ENCODE results near the gene MYO18A.
"Not testable (repeated sequence)": the region's sequence is repeated elsewhere in the genome, so short reads cannot be mapped to it uniquely, and the experiment has no call there.

The MYO18A gene

DNA sequence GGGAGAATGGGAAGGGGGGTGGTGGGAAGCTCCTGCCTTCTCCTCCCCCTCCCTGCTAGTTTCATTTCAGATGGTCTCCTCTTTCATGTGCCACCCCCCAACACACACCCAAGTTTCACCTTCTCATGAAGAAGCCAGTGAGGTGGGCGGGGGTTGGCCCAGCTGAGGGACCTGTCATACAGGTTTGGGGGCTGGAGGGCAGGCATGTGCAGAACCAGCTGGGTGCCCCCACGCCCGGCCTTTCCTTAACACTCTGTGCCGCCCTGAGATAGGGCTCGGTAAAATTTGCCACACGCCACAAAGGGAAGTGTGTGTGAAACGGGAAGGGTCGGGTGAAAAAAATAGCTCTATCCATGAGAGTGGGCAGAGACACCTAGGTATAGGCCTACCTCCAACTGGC, 79.9 kb downstream of the MYO18A start:
- DNase-seq, result no peak

DNA sequence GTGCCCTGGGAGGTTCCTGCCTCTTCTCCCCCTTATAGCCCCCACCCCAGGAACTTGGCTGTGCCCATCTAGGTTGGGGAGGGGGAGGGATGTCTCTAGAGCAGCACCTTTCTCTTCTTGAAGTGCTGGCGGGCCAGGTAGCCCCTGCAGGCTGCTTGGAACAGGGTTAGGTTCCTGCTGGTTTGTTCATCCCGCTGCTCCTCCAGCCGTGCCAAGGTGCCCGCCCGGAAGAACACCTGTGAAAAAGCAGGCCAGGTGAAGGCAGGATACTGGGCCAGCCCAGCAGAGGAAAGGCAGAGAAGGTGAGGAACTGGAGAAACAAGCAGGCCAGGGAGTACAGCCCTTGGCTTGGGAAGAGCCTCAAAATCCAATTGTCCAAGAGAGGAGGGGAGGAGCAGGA, 80.7 kb downstream of the MYO18A start:
- DNase-seq, result no peak

DNA sequence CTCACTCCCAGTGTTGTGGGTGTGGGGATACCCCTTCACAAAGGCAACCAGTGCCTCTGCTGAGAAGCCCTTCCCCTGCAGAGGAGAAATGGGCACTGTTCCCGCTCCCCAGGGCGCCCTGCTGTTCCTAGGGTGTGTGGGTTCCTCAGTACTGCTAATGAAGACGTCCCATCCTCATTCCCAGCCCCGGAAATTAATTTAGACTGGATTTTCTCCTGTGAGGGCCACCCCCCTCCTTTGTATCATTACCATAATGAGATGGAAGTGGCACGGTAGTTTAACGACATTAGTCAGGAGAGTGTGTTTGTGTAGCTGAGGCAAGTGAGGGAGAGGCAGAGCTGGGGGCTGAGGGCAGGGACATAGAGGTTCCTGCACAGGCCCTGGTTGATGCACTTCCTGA, 84.1 kb downstream of the MYO18A start:
- DNase-seq, result no peak

DNA sequence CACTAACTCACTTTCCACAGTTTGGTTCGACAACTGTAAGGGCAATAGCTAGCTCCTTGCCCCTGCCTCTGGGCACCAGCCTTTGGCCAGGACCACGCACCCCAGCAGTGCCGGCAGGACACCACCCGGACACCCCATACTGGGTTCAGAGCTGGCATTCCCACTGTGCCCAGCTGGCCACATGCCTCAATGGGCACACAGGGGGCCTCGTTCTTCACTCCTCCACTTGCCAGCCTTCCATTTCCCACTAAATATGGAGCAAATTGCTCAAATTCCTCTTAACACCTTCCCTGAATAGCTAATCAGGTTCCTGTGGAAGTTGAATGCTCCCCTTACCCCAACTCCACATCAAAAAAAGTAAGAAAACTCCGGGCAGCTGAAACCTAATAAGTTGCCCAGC, 84.8 kb downstream of the MYO18A start:
- no peak for DNase-seq

DNA sequence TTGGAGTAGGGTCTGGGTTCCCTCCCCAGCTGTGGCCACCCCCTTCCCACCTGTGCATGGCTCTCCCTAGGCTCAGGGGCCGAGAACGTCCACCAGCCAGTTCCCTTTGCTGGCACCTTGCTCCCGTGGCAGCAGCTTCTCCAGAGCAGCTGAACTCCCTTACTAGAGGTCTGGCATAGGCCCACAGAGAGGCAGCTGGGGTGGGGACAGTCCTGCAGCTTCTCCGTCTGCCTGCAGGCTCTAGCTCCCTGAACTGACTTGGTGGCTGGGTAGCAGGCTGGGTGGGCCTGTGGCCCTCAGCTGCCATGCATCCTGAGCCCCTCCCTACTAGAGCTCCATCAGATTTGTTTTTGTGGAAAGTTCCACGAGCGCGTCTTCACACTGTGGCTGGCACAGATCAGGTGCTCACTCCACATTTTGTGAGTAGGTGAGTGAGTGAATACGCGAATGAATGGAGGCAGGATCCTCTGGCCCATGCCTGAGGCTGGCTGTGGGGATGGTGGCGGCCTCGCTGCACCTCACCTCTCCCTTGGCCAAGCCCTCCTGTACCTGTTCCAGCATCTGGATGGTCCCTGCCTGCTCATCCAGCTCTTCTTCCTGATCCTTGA, 86.0 kb downstream of the MYO18A start:
- DNase-seq, result no peak

DNA sequence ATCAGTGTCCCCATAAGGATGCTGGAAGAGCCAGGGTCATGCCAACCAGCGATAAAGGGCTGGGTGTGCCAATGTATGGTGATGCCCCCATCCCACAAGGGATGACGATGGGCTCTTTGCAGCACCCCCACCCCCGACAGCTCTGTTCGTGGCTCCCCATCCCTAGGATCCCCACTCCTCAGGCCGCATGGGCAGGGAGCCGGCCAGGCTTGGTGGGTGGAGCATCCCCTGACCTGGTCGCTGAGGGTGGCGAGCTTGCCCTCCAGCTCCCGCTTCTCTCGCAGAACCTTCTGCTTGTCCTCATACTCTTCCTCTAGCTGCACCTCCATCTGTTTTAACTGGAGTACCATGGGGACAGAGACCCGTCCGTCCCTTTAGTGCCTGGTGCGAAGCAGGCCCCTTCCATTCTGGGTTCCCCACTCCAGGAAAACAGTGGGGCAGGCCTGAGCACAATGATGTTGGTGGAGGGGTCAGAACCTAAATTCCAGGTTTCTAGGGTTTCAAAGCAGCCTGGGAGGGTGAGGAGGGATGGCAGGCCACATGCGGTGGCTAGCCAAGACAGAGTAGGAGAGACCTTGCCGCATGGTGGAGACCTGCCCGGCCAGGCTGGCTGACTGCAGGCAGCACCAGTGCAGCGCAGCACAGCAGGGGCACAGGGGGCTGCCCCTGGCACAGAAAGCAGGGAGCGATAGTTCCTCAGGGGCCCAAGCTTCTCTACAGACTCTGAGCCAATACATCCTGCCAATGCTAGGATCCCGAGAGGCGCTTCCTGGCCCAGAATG, 86.9 kb downstream of the MYO18A start:
- no peak for DNase-seq

DNA sequence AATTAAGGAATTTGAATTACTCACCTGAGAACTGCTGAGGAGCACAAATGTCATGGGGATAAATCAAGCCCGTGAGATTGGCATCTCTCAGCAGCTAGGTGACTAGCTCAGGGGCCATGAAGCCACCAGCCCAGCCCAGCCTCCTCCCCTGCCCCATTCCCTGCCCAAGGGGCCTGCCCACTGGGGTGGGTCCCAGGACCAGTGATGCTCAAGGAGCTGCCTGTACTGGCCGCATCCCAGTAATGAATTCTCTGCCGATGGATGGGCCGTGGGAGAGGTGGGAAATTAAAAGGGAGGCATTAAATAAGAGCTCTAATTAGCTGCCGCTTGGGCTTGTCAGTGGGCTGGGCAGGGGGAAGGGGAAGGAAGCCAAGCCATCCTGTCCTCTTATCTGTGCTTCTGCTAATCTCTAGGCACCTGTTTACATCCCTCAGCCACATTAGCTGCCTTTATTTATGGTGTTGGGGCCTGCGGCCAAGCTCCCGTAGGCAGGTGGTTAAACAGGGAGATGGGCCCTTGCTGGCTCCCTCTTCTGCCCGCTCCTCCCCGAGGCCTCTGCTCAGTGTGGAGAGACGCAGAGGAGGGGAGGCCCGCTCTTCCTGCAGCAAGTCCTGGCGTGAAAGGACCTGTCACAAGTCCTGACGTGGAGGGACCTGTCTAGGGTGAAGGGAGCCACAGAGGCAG, 88.5 kb downstream of the MYO18A start:
- DNase-seq, result no peak

DNA sequence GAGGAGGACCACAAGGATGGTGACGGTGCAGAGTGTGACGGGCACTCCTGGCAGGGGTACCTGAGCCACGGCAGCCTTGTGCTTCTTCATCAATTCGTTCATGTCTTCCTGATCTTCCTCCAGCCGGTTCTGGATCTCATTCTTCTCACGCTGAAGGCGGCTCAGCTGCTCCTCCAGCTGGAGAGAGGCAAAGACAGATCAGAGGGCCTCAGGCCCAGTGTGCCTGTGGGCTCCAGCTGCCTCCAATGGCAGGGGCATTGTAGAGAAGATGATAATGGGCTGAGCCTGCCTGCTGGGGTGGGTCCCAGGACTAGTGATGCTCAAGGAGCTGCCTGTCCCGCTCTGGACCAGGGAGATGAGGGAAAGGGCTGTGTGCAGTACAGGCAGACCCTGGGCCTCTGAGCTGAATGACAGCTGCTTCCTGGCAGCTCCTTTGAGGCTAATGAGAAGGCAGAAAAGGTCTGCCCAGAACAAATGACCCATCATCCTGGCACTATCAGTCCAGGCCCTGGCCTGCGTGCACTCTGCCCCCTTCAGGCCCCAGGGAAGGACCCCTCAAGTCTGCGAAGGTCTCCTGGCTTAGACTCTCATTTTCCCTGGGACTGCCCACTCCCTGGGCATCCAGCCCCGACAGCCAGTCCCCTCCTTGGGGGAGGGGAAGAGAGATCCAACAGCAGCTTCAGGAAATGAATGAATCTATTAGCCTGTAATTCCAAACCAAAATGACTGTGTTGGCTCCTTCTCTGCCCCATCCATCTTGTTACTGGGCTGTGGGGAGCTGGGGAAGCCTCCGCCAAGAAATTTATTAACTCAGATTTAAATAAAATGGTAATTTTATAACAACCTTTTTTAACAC, 89.2 kb downstream of the MYO18A start:
- no peak for DNase-seq

DNA sequence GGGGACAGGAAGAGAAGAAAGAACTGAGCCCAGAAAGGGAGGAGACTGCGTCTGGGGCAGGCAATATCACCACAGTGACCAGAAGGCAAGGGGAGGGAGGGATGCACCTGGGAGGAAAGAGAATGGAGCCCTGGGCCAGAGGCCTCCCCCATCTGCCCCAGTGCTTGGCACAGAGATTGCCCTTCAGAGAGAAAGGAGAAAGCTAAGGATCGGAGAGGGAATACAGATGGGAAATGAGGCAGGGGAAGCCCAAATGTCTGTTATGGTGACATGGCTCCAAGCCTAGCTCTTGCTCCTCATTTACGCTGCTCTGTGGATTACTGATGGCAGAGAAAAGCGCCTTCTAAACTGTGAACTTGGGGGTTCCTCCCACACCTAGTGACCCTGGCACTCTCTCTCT, 90.1 kb downstream of the MYO18A start:
- DNase-seq, result no peak

DNA sequence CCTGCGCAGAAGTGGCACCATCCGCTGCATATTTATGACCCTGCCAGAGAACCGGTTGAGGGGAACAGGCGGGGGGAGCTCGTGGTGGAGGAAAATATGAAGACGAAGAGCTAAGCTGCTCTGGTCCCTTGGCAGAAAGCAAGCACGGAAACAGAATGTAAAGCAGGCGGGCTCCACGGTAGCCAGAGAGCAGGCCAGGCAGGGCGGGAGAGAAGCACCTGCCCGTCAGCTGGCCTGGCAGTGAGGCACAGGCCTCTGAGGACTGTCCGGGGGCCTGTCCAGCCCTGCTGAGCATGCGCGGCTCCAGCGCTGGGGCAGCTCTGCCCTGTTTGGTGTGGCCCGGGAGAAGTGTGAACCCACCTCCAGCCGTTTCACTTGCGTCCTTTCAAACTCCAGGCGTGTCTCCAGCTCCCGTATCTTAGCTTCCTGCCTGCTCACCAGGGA, 90.6 kb downstream of the MYO18A start:
- DNase-seq, result no peak

DNA sequence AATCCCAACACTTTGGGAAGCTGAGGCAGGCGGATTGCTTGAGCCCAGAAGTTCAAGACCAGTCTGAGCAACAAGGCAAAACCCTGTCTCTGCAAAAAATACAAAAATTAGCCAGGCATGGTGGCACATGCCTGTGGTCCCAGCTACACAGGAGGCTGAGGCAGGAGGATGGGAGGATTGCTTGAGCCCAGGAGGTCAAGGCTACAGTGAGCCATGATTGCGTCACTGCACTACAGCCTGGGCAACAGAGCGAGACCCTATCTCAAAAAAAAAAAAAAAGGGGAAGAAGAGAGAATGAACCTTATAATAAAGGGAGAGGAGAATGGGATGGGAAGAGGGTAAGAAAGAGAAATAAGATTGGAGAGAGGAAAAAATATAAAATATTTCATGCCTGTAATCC, 91.4 kb downstream of the MYO18A start:
- not testable (repeated sequence) for DNase-seq

DNA sequence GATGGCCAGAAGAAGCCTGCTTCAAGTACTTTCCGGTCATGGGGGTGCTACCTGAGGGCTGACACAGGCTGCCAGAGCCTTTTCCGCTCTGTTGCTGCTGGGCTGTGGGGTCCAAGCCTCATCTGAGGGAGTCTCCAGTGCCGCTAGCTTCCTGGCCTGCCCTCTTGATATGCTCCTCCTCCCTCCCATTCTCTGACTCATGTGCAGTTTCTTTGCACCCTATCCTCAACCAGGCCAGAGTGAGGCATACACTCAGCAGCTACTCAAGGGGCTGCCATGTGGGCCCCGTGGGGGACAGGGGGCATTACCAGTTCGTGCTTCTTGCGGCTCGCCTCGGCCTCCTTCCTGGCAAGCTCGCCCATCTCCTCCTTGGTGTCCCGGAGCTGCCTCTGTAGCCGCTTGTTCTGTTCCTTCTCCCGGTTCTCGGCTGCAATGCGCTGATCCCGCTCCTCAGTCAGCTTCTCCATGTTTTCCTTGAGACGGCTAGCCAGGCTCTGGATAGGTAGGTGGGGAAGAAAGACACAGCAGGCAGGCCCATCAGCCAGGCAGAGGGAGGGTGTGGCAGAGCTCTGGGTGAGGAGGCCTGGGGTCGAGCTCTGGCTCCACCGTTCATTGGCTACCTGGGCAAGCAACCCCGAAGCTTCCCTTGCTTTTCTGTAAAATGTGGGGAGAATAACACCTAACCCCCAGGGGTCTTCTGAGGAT, 93.4 kb downstream of the MYO18A start:
- DNase-seq, result no peak

DNA sequence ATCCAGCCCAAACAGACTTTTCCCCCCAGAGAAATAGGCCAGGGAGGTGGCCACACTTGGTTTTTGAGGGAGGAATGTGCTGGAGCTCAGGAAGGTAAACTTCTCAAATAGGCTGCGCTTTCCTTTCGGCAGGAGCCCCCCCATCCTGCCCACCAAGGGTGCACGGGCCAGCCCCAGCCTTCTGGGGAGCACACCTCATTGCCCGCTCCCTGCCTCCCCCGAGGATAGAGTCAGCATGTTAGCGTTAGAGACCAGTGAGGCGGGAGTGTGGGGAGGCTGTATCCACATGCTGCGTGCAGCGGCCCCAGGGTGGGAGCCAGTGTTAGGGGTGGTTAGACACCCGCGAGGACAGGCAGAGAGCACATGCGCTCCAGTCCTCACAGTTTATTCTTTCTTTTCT, 95.0 kb downstream of the MYO18A start:
- no peak for DNase-seq

DNA sequence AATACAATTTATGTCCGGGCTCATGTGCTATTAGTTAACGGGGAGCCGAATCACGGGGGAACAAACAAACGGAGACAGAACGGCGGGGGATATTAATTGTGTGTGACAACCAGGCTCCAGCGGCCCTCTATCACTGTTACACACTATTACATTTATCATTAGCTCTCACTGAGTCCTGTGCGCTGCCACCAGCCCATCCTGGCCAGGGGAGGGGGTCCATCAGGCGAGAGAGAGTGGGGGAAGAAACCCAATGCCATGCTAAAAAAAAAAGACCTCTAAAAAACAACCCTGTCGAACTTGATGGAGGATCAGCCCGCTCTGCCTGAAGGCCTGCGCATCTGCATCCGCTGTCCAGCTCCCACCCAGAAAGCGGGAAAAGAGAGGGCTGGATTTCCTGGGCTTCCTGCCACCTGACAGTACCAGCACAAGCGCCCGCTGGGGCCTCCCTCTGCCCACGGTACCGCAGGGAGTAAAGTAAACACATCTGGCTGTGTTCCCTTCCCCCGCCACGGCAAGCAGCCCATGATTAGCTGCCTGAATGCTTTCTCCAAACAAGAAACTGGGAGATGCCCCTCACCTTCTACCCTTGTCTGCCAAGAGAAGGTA, 95.6 kb downstream of the MYO18A start:
- no peak for DNase-seq

DNA sequence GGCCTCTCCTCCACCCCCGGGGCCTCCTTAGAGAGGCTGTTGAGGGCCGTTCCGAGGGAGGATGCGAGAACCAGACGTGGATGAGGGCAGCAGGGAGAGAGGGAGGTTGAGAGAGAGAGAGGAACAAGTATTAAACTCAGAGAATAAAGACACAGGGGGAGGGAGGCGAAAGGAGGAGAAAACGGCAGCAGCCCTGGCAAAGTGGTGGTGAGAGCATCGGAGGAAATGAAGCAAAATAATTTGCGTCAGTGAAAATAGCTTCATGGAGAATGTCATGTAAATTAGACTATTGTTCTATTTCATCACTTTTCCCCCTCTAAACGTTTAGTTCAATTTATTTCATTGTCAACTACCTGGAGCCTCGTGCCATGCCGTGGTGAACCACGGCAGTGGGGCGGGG, 99.2 kb downstream of the MYO18A start:
- no peak for DNase-seq

DNA sequence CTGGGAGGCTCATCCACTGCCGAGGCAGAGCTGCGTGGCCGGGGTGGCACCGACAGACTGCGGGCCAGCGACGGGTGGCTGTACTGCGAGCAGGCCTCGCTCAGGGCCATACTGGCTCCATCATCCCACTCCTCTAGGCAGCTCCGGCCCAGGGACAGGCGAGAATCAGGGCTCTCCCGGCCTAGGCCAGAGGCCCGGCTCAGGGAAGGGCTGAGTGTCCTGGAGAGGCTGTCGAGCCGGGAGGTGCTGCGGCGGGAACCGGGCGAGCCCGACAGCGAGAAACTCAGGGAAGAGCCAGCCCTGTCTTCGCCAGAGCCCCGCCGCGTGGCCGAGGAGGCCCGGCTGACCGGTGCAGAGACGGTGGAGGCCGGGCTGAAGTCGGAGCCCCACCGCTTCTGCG, 99.9 kb downstream of the MYO18A start:
- no peak for DNase-seq

DNA sequence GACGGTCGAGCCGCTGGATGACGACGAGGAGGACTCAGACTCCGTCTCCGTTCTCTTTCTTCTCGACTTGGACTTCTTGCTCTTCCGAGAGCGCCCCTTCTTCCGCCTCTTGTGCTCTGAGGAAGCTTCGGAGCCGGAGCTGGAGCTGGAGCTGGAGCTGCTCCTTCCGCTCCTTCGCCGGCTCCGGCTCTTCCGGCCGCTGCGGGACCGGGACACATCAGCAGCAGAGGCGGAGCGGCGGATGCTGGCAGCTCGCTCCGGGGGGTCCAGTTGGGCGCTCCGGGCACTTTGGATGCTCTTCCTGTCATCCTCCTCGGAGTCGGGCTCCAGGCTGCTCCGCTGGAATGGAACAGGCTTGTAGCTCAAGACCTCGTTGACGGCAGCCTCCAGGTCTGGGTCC, 100.3 kb downstream of the MYO18A start:
- DNase-seq, result no peak

DNA sequence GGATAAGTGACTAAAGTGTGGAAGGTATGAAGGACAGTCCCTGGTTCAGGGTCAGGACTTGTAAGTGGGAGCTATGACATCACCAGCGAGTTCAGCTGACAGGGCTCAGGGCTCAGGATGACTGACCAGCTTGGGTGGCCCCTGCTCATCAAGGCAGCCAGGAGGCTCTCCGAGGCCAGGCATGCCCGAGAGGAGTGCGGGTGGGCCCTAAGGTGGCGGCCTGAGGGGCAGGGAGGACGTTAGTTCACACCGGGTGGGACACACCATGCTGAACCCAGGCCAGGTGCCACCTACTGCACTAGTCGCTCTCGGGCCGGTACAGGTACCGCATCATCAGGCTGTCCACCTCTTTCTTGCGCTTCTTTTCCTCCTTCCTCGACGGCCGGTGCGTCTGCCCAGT, 100.8 kb downstream of the MYO18A start:
- DNase-seq, result no peak

DNA sequence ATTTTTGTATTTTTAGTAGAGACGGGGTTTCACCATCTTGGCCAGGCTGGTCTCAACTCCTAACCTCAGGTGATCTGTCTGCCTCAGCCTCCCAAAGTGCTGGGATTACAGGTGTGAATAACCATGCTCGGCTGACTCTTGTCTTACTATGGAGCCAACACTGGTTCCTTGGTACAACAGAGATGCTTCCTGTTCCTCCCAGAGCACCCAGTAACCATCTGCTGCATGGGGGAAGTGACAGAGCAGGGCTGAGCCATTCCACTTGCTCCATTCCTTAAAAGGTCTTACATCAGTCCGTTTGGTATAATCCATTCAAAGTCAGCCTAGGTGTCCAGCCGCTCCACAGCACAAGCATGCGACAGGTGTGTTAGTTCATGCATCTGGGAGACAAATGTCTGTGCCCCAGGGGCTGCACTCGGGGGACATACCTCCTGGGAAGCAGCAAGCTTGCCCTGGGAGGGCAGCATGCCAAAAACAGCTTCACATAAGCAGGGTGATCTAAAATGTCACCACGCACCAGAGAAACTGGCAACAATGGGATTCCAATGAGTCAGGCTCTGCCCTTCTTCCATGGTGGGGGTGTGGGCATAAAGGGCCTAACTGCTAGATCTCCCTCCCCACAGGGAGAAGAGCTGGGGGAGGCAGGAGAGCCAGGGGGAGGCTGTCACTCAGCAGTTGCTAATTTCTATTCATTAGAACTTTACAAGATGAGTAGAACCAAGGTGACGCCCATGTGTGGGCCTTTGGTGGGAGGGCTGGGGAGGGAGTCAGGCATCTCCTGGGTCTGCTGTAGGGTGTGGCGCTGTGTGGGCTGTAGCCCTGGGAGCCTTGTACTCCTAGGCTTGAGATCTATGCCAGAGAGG, 101.8 kb downstream of the MYO18A start:
- DNase-seq, result no peak

DNA sequence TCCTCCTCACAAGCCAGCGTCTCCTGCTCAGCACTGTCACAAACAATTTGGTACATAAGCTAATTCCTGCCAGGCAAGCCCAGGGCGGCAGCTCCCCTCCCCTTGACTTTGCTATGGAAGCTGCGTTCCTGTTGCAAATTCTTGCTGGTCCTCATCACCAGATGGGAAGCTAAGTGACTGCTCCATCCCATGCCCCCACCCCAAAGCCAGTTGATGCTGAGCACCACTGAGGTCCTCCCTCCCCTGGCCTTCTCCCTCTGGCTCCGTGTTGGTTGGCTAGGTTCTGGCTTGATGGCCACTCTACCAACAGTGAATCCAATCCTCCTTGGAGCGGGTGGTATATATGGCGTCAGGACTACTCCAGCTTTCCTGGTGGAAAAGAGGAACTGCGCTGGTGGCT, 102.9 kb downstream of the MYO18A start:
- DNase-seq, result no peak

DNA sequence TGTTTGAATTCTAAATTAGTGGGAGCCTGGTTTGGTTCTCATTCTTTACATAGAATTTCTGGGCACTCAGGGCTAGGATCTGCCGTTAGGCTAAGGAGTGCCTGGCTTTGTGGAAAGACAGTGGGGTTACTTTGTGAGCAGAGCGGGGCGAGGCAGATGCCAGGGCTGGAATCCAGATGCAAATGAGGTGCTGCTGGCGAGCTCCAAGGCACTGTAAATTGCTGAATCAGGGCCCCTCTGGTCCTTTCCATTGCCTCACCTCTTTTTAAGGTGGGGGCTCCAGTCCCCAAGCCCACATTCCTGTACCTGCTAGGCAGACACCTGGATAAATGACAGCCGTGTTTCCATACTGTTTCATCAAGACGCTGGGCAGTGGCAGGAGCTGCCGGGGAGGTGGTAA, 103.5 kb downstream of the MYO18A start:
- DNase-seq, result no peak
